Neural progenitor cell (in vitro differentiated cells): ENCODE data around the gene RUFY4. TPM values are rescaled to one million over a fixed set of nuclear protein-coding genes. Genes with fewer than 3 reads are reported as not detected.

Source experiments
- DNase-seq: peaks from one replicate; pipeline ENCODE4 v3.0.0-alpha.2; 2016; ENCODE audit warnings: low spot score
- H2AFZ ChIP-seq: fragments of 200-600 bp; sonication (generic); replicated peaks from 2 replicates; pipeline ENCODE4 v1.6.1; 2016; ENCODE audit warnings: antibody characterized with exemption
- H3F3A ChIP-seq: fragments of 200-600 bp; sonication (generic); 2 replicates; pipeline ENCODE4 v1.6.1; 2016; ENCODE audit warnings: antibody characterized with exemption, low read depth
- H3K27ac ChIP-seq: fragments of 200-600 bp; sonication (generic); 2 replicates; pipeline ENCODE4 v1.5.1; 2016; ENCODE audit warnings: mild to moderate bottlenecking
- H3K27me3 ChIP-seq: fragments of 200-600 bp; sonication (generic); 2 replicates; pipeline ENCODE4 v1.6.1; 2016; ENCODE audit warnings: mild to moderate bottlenecking, moderate library complexity
- H3K36me3 ChIP-seq: fragments of 200-600 bp; sonication (generic); 2 replicates; pipeline ENCODE4 v1.5.1; 2016
- H3K4me1 ChIP-seq: fragments of 200-600 bp; sonication (generic); 2 replicates; pipeline ENCODE4 v1.6.1; 2016; ENCODE audit warnings: mixed run types
- H3K4me2 ChIP-seq: fragments of 200-600 bp; sonication (generic); 2 replicates; pipeline ENCODE4 v1.6.1; 2016
- H3K4me3 ChIP-seq: fragments of 200-600 bp; sonication (generic); 2 replicates; pipeline ENCODE4 v1.5.1; 2016
- H3K79me2 ChIP-seq: fragments of 200-600 bp; sonication (generic); 2 replicates; pipeline ENCODE4 v1.6.1; 2016; ENCODE audit warnings: low read depth
- H3K9ac ChIP-seq: fragments of 200-600 bp; sonication (generic); 2 replicates; pipeline ENCODE4 v1.6.1; 2016
- H3K9me3 ChIP-seq: fragments of 200-600 bp; sonication (generic); 2 replicates; pipeline ENCODE4 v1.5.1; 2016; ENCODE audit warnings: low read depth
- H4K20me1 ChIP-seq: fragments of 200-600 bp; sonication (generic); 2 replicates; pipeline ENCODE4 v1.6.1; 2016; ENCODE audit warnings: low read depth
- H3K27ac Mint-ChIP-seq: 3 replicates; pipeline ENCODE4 v1.8.0; 2021; ENCODE audit warnings: mixed read lengths
- H3K27me3 Mint-ChIP-seq: 2 replicates; pipeline ENCODE4 v1.8.0; 2022; ENCODE audit warnings: low read depth, mild to moderate bottlenecking, inconsistent platforms, moderate library complexity, mixed read lengths; ENCODE audit not compliant: insufficient read depth
- H3K36me3 Mint-ChIP-seq: 3 replicates; pipeline ENCODE4 v1.8.0; 2021; ENCODE audit warnings: mixed read lengths
- H3K4me1 Mint-ChIP-seq: 3 replicates; pipeline ENCODE4 v1.8.0; 2021; ENCODE audit warnings: mixed read lengths
- H3K4me3 Mint-ChIP-seq: 3 replicates; pipeline ENCODE4 v1.8.0; 2021; ENCODE audit warnings: mild to moderate bottlenecking, moderate library complexity, mixed read lengths
- H3K9me3 Mint-ChIP-seq: 3 replicates; pipeline ENCODE4 v1.8.0; 2020; ENCODE audit warnings: mixed read lengths
- CTCF ChIP-seq: fragments of 200-600 bp; sonication (generic); IDR thresholded peaks from 2 replicates; pipeline ENCODE4 v1.5.1; 2017; ENCODE audit warnings: antibody characterized with exemption, mild to moderate bottlenecking
- EZH2 ChIP-seq: fragments of 200-600 bp; sonication (generic); IDR thresholded peaks from 2 replicates; pipeline ENCODE4 v1.6.1; 2017; ENCODE audit warnings: antibody characterized with exemption, mild to moderate bottlenecking, moderate library complexity
- EZH2phosphoT487 ChIP-seq: fragments of 200-600 bp; sonication (generic); IDR thresholded peaks from 2 replicates; pipeline ENCODE4 v1.6.1; 2017; ENCODE audit warnings: antibody characterized with exemption
- total RNA-seq: library from RNA; depleted of rRNA; stranded (reverse); fragments of >200 nt; gene quantifications from 2 replicates; pipeline ENCODE4 v1.2.3, GENCODE V29; 2015; ENCODE audit warnings: low replicate concordance

RUFY4 gene
- total RNA-seq, 1 donor from 2014 or later: not detected

GRCh38 chr2:218086478-218086877 lies 17.4 kb downstream of the RUFY4 start:
- no peaks in the 10 kb centered on the region for H3K36me3 ChIP-seq
- peaks cover 3% of the 10 kb centered on the region for H3K9me3 ChIP-seq
- no peaks in the 10 kb centered on the region for H3K27me3 ChIP-seq
- no peaks in the 10 kb centered on the region for H3F3A ChIP-seq
- no peaks in the 10 kb centered on the region for H3K4me1 ChIP-seq
- H4K20me1 ChIP-seq: no peaks in the 10 kb centered on the region
- Mint-ChIP-seq H3K36me3 (no peaks in the 10 kb centered on the region), H3K27me3 (peaks cover 15% of the 10 kb centered on the region), H3K4me1 (no peaks in the 10 kb centered on the region), H3K9me3 (peaks cover 16% of the 10 kb centered on the region), H3K4me3 (no peak overlapping the region), H3K27ac (no peak overlapping the region)
- H3K27ac ChIP-seq: no peak overlapping the region
- TF ChIP-seq CTCF (no peak), EZH2 (no peak), EZH2phosphoT487 (no peak)
- no peak overlapping the region for H3K4me3 ChIP-seq
- no peak overlapping the region for H3K9ac ChIP-seq
- H3K79me2 ChIP-seq: no peaks in the 10 kb centered on the region
- H2AFZ ChIP-seq: no peak overlapping the region
- DNase-seq: no peak
- H3K4me2 ChIP-seq: no peak overlapping the region

- H3K27me3 Mint-ChIP-seq: peaks cover 16% of the 10 kb centered on the region
These were observed 20.2 kb downstream of the RUFY4 start for GRCh38 chr2:218089259-218089658.

GRCh38 chr2:218091746-218092145 lies 22.7 kb downstream of the RUFY4 start:
- Histone ChIP-seq H3K4me1 (no peaks in the 10 kb centered on the region), H3K4me3 (no peak overlapping the region), H3F3A (no peaks in the 10 kb centered on the region), H3K27ac (no peak overlapping the region), H3K27me3 (no peaks in the 10 kb centered on the region), H3K36me3 (no peaks in the 10 kb centered on the region), H3K4me2 (no peak overlapping the region), H3K79me2 (no peaks in the 10 kb centered on the region), H4K20me1 (no peaks in the 10 kb centered on the region), H3K9ac (no peak overlapping the region), H3K9me3 (no peaks in the 10 kb centered on the region), H2AFZ (no peak overlapping the region)
- Mint-ChIP-seq H3K4me3 (no peak overlapping the region), H3K4me1 (no peaks in the 10 kb centered on the region), H3K27ac (no peak overlapping the region), H3K27me3 (peaks cover 12% of the 10 kb centered on the region), H3K9me3 (no peaks in the 10 kb centered on the region), H3K36me3 (no peaks in the 10 kb centered on the region)
- no peak for DNase-seq
- TF ChIP-seq EZH2: no peak
- TF ChIP-seq CTCF: no peak
- TF ChIP-seq EZH2phosphoT487: no peak

More at GRCh38 chr2:218089259-218089658, 20.2 kb downstream of the RUFY4 start:
- Histone ChIP-seq H3K27me3 (no peaks in the 10 kb centered on the region), H3K9ac (no peak overlapping the region), H3F3A (no peaks in the 10 kb centered on the region), H3K9me3 (peaks cover 3% of the 10 kb centered on the region), H2AFZ (no peak overlapping the region), H3K27ac (no peak overlapping the region), H3K4me2 (no peak overlapping the region), H3K36me3 (no peaks in the 10 kb centered on the region), H3K4me1 (no peaks in the 10 kb centered on the region), H4K20me1 (no peaks in the 10 kb centered on the region), H3K4me3 (no peak overlapping the region), H3K79me2 (no peaks in the 10 kb centered on the region)
- no peaks in the 10 kb centered on the region for H3K4me1 Mint-ChIP-seq
- no peak overlapping the region for H3K4me3 Mint-ChIP-seq
- H3K27ac Mint-ChIP-seq: no peak overlapping the region
- H3K36me3 Mint-ChIP-seq: no peaks in the 10 kb centered on the region
- DNase-seq: no peak
- TF ChIP-seq EZH2phosphoT487: no peak
- no peak for TF ChIP-seq EZH2
- no peak for TF ChIP-seq CTCF
- peaks cover 16% of the 10 kb centered on the region for H3K9me3 Mint-ChIP-seq
